Right renal cortex interstitium (tissue), 3 donors: ENCODE measurements around the gene SRCIN1. TPM values are rescaled to one million over a fixed set of nuclear protein-coding genes. Genes with fewer than 3 reads are reported as not detected.

Experiments
- DNase-seq, 3 donors: peaks; one replicate each; pipeline ENCODE4 v3.0.0-alpha.2; 2013; ENCODE audit warnings: low read depth in 3 of 3, low spot score in 2 of 3
- polyA plus RNA-seq, 3 donors: library from polyadenylated mRNA; unstranded; fragments of 120-200 nt; gene quantifications; one replicate each; pipeline ENCODE4 v1.2.1, GENCODE V29; 2013; ENCODE audit not compliant: insufficient read length in 3 of 3

The SRCIN1 gene
- polyA plus RNA-seq, 3 donors = 2.4 to 2.7 (median 2.6) TPM

DNA sequence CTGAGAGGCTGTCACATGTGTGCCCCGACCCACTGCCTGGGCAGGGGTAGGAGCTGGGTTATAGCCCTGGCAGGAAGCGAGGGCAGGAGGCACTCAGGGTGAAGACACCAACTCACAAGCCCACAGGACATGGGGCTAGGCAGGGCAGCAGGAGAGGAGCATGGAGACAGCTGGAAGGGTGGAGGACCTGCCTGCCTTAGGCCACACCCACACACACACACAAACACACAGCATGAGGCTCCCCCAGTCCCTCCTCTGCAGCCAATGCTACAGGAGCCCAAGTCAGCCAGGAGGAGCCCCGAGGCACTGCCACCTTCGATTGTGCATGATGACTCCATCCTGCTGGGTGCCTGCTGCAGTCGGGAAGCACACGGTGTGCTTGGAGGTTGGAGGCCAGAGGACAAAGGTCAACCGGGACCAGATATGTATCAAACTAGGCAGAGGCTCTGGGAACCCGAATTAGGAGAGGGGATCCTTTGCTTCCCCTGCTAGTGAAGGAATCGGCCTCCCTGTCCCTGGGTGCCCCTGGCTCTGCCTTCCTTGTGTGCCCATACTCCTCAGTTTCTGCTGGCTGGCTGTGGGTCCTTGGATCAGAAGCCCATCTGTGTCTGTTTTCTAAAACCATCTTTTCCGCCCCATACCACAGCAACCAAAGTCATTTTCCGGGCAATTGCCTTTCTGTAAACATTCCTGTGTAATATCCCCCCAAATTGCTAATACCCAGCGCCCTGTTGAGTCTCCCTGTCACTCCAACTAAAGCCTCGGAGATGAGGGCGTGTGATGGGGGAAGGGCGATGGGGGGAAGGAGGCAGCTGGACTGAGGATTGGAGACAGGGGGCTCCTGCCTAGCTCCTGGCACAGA is 20.5 kb downstream of the SRCIN1 start:
- no peak for DNase-seq

DNA sequence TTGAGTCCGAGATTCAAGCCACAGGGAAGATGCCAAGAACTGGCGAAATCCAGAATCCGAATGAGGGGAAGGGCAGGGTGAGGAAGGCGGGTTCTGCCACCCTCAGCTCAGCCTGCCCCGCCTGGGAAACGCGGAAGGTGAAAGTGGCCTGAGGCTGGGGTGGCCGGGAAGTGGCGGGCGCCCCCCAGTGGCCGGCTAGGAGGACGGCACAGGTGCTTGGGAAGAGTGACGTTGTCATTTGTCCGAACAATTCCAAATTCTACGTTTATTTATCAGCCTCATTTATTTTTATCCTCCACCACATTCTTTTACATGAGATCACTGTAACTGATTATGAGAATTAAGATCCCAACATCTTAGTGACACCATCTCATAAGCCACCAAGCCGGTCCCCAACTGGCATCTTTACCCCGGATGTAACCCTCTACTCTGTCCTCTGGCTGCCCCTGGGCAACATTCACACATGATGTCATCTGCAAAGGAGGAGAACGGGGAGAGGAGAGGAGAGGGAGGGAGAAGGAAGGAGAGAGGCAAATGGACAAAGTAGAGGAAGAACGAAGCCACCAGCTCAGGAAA is 21.3 kb downstream of the SRCIN1 start:
- no peak for DNase-seq

DNA sequence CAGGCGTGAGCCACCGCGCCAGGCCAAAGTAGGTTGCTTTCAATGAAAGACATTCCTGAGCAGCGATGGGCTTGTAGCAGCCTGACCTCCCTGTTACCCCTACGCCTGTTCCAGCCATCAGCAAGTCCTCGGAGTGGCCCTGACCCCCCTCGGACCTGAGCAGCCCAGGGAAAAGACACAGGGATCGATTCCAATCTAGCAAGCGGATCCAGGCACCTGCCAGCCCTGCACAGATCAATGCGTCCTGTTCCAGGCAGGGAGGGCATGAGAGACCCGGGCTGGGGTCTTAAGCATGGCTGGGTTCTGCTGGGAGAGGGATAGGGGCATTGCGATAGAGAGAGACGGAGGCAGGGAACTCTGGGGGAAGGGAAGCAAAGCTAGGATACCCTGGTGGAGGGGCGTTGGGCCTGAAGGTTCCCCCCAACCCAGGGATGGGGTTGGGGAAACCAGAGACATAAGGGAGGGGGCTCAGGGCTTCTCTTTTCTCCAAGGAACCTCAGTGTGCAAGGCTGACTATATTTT is 21.9 kb downstream of the SRCIN1 start:
- DNase-seq = no peak

DNA sequence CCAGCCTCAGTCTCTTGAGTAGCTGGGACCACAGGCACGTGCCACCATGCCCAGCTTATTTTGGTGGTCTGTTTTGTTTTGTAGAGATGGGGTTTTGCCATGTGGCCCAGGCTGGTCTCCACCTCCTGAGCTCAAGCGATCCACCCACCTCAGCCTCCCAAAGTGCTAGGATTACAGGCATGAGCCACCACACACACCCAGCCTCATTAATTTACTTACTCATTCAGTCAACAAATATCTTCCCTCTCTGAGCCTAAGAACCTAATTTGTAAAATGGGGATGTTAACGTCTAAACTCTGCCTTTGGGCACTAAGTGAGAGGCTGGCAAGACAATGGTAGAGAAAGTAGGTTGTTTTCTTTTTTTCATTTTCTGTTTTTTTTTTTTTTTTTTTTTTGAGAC is 22.6 kb downstream of the SRCIN1 start:
- DNase-seq = no peak

DNA sequence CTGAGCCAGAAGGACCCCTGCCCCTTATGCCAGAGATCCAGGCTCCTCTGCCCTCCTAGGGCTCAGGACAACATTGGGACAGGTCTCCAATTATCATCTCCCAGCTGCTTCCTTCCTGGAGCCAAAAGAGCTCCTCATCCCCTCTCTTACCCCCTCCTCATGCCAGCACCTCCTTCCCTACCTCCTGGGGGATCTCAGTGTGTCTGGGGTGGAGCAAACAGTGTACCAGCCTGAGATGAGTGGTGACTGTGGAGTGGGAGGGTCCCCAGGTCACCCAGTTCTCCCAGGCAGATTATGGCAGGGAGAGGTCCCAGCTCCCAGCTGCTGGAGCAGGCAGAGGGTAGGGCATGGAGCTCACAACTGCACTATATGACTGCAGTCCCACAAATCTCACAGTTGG is 23.7 kb downstream of the SRCIN1 start:
- no peak for DNase-seq

DNA sequence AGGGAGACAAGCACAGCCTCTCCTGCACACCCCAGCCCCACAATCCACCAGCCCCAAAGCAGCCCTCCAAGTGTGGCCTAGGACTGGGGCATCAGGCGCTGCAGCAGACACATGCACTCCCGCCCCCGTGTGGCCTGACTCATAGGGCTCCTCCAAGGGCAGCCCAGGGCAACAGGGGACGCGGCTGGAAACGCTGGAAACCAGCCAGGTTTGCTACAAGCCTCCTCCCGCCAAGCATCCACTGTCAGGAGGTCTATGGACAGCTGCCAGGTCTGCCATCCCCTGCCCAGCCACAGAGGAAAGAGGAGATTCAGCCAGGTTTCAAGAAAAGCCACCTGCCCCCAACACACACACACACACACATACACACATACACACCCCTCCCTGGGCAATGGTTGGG is 25.8 kb downstream of the SRCIN1 start:
- no peak for DNase-seq

DNA sequence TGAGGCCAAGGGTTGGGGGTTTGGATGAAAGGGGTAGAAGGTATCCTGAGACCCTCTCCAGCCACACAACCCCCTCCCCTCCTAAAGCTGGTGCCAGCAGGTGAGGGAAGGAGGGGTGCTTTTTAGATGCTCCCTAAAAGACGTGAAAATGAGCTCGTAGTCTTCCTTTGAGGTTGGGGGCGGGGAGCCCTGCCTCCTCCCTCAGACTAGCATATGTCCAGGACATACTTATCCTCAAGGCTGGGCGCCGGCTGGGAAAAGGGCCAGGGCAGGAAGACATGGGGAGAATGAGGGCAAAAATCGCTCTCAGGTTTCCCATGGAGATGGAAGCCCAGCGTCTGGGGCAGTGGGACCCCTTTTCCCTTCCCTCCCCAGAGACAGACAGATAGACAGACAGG is 26.7 kb downstream of the SRCIN1 start:
- DNase-seq = no peak

DNA sequence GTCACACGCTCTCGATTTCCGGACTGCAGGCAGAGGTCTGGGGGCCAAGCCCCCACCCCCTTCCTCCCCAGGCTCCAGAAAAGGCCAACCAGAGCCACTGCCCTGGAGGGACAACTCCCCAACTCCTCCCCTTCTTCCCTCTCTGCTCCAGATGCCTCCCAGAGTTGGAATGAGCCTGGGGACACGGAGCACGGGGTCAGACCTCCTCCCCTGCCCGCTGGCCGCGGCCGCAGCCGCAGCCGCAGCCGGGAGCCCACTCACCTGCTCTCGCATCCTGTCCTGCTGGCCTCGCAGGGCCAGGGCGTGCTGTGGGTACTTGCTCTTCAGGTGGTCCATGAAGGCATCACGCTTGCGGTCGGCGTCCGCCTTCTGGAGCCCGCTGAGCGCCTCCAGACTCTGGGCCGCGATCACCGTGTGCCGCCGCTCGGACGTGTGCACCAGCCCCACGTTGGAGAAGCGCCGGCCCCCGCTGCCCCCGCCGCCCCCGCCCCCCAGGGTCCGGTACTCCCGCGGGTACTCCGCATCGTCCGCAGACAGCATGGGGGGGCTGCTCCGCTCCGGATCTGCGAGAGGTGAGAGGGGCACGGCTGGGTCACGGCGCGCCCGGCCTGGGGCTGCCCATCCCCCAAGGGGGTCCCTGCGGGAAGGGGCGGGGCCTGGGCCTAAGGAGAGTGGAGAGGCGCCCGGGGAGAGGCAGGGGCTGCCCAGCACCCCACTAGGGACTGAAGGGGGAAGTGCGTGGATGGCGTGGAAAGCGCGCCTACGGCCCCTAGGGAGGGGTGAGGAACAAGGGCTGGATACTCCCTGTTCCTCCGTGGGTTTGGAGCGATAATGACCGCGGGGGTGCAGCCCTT is 27.3 kb downstream of the SRCIN1 start:
- DNase-seq = no peak

DNA sequence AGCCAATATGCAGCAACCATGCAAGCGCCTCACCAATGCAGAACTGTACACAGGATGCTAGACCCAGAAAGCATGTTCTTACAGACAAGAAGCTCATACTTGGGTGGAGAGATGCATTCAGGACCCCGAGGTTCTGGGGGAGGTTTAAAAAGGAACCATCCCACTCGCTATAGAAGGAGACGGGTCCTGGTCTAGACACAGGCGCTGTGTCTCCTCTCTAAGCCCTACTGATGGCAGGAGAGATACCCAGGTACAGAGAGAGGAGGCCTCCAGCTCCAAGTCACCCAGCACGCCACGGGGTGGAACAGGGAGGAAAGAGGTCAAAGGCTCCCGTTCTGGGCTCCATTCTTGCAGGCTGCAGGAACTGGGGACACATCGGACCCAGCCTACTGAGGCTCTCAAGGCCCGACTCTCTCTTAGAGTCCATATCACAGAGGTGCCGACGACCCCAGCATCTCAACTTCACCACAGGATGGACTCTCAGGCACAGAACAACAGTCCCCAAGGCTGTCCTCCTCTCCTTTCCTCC is 28.0 kb downstream of the SRCIN1 start:
- DNase-seq = no peak

DNA sequence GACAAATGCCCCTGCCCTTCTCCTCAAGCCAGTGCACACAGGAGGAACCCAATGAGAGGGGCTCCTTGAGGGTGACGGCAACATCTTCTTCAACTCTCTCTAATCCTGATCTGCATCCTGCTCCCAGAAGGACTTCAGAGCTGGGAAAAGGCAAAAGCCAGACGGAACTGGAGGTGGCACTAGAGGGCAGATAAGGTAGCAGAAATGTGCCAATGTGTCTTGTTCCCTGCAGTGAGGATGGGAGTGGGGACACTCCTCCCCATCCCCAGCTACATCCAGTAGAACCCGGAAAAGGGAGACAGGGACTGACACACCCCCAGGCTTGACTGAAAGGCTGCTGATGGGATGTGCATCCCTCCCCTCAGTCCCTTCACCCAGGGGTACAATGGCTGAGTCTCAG is 28.5 kb downstream of the SRCIN1 start:
- no peak for DNase-seq

DNA sequence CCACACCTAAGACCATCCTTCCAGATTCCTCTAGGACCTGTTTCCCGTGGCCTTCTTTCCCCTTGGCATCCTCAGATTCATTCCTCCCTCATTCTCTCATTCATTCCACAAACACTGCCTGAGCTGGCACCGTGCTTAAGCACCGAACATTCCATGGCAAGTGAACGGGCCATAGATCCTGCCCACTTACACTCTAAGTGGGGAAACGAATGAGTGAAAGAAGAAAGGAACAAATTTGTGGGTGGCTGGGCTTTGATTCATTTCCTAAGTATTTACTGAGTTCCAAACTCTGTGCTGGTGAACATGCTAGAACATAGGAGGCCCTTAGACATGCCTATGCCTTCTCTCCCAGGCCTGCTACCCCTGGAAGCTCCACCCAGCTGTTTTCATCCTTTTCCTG is 30.0 kb downstream of the SRCIN1 start:
- DNase-seq = no peak

DNA sequence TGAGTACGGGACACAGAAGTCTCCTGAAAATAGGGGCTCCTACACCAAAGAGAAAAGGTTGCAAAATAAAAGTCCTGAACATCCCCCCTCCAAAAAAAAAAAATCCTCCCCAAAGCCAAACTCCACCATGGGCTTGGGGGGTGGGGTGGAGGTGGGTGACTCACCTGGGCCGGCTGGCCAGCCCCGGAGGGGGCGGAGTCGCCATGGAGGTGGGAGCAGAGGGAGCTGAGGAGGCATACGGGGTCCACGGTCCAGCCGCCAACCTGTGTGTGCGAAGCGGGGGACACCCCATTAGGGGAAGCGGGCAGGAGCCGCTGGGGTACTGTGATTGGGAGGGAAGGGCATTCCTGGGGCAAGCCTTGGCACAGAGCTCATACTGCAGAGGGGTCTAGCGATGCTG is 31.0 kb downstream of the SRCIN1 start:
- DNase-seq = no peak

DNA sequence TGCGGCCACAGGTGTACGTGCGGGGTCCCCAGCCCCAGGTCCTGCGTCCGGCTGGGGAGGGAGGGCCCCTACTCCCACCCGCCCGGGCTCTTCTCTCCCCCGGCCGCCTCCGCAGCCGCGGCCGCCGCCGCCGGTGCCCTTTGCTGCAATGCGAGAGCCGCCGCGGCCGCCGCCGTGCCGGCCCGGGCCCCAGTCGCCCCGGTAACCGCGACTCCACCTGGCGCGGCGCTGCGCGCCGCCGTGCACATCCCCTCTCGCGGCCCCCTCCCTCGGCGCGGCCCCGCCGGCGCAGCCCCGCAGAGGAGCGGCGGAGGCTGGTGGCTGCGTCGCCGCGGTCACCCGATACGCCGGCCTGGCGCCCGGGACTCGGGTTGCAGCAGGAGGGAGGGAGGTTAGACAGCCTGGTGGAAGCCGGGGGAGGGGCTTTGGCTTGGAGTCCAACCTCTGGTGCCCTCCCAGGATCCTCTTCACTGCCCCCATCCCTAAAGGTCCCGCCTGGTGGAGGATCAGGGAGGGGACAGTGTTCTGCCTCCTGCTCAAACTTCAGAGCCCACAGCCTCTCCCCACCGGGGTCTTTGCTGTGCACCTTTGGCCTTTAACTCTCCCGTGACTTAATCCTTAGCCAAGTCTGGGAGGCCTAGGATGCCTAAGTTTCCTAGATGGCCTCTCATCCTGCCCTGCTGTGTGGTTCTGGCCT is 32.9 kb downstream of the SRCIN1 start:
- DNase-seq = no peak

DNA sequence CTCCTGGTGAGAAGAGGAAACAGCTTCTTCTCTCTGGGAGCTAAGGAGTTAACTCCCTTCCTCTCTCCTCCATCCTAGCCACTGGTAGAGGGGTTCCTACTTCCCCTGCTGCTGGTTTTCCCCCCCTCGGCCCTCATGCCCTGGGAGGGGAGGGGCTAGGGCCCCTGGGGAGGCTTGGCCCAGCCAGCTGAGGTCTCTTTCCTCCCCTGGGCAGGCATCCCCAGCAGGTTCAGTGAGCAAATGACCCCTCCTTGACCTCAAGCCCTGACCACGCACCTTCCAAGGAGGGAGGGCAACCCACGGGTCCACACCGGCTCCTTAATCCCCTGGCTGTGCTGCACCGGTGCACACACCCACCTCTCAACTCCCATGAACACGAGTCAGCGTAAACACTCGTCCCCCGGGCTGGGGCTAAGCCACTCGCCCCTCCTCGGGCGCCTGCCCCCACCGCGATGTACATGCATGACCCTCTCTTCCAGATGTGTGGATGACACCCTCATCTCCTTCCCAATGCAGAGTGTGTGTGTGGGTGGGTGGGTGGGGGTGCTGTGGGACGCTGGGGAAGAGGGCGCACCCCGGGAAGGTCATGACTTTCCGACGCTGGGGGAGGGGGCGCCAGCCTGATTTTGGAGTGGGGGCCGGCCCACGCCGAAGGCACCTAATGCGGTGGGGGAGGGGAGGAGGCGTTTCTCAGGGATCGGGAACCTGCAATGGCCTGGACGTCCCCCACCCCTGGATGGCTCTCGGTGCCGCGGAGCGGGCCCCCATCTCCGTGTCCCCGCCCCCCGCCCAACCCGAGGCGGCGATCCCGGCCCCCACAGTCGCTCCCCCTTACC is 33.7 kb downstream of the SRCIN1 start:
- DNase-seq = no peak

DNA sequence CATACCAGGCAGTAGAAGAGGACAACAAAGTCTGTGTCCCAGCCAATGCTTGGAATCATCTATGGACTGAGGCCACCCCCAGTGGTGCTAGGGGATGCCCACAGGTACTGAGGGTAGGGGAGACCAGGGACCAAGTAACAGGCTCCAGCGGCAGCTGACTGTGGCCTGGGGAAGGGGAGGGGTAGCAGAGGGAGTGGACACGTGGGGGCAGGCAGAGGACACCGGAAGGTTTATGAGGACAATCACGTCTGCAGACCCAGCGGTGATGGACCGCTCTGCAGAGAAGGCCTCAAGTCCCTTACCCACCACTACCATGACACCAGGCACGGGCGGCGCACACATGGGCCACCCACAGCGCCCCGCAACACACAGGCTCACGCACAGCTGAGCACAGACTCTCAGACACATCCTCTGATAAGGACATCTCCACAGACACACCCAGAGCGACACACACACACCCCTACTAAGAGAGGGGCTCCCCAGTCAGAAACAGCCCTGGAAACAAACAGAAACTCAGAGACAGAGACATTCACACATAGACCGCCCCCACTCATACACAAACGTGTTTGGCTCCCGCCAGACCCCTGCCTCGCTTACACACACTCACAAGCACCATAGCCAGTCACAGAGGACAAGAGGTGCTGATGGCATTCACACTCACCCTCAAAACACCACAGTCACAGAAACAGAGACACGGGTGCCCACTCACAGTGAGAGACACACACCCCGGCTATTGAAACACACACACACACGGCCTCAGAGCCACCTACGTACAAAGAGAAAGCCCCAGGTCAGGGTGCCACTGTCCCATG is 35.8 kb downstream of the SRCIN1 start:
- DNase-seq = no peak

DNA sequence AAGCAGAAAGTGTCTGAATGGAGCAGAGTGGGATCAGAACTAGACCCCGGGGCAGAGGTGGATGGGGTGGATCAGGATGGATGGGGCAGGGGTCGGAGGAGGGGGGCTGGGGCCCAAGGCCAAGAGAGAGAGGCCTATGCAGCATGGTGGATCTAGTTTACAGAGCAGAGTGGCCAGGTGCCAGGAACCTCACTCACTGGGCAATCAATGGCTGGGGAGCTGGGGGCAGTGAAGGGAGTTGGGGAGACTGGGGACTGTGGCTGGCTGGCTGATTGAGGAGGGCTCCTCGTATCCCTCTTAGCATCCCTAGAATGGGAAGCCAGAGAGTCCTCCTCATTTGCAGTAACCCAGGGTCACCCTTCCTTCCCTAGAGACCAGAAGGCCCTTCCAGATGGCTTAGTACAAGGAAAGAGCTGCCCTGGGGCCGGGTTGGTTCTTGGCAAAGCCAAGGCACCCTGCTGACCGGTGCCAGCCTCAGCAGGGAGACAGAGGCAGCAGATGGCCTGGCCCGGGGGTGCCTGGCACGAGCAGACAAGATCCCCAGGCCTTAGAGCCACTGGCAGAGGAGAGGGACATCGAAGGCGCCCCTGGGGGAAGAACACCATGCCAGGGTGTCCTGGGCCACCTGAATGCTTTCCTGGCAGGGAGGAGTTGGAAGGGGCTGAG is 36.8 kb downstream of the SRCIN1 start:
- no peak for DNase-seq

DNA sequence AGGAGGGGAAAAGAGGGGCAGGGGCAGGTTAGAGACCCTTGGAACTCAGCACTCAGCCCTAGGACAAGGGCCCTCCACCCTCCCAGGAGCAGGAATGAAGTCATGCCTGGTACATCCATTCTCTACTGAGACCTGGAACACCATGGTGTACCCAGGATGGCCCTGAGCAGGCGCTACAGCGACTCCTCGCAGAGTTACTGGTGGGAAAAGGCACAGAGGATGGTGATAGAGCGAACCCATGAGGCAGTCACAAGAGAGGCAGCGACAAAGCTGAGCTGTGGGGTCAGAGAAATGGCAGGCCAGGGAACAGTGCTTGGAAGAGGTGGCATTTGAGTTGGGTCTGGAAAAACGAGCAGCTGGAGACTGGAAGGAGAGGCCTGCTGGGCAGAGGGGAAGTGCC is 37.5 kb downstream of the SRCIN1 start:
- DNase-seq = no peak

DNA sequence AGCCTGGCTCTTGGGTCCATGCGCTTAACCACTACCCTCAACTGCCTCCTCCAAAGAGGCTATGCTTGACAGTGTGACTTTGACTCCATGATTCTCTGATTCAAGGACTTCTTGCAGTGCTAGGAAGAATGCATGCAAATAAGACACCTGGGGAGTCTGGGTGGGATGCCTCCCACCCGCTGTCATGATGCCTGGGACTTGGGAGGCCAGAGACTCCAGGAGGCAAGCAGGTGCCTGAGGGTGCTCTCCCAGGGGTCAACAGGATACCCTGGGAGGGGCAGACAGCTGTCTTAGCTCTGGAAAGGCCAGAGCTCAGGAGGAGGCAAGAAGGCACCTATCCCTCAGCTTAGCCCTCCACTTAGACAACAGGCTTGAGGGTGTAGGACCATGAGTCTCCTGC is 38.4 kb downstream of the SRCIN1 start:
- no peak for DNase-seq
